NCI-H1105 (cell line): ENCODE measurements around the gene LINGO3.
"Not testable (repeated sequence)": the region's sequence is repeated elsewhere in the genome, so short reads cannot be mapped to it uniquely, and the experiment has no call there.

Experiments used
- DNase-seq: peaks from one replicate; lab custom pipeline; 2025; lab: John Stamatoyannopoulos, UW

LINGO3 gene, protein sequence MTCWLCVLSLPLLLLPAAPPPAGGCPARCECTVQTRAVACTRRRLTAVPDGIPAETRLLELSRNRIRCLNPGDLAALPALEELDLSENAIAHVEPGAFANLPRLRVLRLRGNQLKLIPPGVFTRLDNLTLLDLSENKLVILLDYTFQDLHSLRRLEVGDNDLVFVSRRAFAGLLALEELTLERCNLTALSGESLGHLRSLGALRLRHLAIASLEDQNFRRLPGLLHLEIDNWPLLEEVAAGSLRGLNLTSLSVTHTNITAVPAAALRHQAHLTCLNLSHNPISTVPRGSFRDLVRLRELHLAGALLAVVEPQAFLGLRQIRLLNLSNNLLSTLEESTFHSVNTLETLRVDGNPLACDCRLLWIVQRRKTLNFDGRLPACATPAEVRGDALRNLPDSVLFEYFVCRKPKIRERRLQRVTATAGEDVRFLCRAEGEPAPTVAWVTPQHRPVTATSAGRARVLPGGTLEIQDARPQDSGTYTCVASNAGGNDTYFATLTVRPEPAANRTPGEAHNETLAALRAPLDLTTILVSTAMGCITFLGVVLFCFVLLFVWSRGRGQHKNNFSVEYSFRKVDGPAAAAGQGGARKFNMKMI

GRCh38 chr19:2308114-2308556 lies at the start of gene LINGO3:
TSS of gene LINGO3 (minus strand) at chr19:2308154. CDS start at chr19:2291776, 16,378 bp downstream.
- DNase-seq: no peak

DNA sequence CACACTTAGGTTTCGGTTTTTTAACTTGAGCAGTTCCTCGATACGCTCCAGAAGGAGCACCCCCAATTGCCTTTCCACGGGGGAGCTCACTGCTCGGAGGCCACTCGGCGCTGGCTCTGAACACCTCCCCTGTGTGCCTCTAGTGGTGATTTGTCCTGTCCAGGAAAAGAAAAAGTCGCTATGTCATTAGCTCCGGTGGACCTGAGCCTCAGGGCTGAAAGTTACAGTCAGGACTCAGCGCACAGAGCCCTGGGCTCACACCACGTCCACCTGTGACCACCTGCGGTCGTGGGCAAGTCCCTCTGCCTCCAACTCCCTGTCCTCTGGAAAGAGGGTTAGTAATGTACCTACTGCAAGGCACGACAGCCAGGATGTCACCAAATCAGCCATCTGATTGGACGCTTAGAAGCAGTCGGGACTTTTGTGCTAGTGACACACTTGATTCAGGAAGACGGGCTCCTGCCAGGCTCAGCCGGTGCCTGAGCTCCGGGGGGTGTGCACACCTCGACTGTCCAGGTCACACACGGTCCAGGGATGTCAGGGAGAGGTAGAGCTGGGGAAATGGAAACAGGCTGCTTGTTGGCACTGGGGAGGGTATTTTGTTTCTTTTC lies 48.2 kb upstream of the LINGO3 start:
- no peak for DNase-seq

- no peak for DNase-seq
These were observed 47.4 kb upstream of the LINGO3 start for GRCh38 chr19:2355168-2356035.

DNA sequence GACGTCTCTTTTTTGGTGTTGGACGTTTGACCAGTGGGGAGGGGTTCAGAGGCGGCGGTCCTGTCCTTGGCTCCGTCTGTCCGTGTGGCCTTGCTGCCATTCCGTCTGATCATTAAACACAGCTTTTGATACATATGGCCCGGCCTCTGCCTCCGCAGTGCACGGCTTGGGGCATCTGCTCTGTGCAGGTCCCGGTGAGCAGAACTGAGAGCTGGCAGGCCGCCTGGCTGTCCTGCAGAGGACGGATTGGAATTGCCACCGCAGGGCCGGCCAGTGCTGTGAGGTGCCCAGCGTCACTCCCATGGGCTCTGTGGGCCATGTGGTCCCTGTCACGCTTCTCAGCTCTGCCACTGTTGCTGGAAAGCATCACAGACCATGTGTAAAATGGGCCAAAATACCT lies 46.7 kb upstream of the LINGO3 start:
- DNase-seq: no peak

GRCh38 chr19:2353887-2354592 lies 46.1 kb upstream of the LINGO3 start:
- DNase-seq: no peak

GRCh38 chr19:2353159-2353886 lies 45.4 kb upstream of the LINGO3 start:
- no peak for DNase-seq

DNA sequence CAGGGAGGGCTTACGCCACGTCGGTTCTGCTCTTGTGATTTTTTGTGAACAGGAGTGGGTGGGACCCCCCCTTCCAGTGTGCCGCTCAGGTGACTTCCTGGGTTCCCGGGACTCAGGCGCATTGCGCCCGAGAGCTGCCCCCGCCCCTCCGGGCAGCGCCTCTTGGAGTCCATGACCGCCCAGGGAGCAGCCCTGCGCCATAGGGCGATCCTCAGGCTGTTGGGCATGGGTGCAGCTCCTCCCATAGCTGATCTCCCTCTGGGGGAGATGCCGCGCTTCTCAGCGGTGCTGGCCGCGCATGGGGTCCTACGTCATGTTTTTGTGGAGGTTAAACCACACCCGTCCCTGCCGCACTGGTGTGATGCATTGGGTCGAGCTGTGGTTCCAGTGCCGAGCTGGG lies 44.2 kb upstream of the LINGO3 start:
- DNase-seq: no peak

GRCh38 chr19:2351591-2351990 lies 43.6 kb upstream of the LINGO3 start:
- no peak for DNase-seq

GRCh38 chr19:2350656-2351055 lies 42.7 kb upstream of the LINGO3 start:
- no peak for DNase-seq

DNA sequence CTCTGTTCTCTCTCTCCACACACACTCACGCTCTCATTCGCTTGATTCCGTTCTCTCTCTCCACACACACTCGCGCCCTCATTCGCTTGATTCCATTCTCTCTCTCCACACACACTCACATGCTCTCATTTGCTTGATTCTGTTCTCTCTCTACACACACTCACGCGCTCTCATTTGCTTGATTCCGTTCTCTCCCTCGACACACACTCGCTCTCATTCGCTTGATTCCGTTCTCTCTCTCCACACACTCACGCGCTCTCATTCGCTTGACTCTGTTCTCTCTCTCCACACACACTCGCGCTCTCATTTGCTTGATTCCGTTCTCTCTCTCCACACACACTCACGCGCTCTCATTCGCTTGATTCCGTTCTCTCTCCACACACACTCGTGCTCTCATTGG lies 41.9 kb upstream of the LINGO3 start:
- not testable (repeated sequence) for DNase-seq

DNA sequence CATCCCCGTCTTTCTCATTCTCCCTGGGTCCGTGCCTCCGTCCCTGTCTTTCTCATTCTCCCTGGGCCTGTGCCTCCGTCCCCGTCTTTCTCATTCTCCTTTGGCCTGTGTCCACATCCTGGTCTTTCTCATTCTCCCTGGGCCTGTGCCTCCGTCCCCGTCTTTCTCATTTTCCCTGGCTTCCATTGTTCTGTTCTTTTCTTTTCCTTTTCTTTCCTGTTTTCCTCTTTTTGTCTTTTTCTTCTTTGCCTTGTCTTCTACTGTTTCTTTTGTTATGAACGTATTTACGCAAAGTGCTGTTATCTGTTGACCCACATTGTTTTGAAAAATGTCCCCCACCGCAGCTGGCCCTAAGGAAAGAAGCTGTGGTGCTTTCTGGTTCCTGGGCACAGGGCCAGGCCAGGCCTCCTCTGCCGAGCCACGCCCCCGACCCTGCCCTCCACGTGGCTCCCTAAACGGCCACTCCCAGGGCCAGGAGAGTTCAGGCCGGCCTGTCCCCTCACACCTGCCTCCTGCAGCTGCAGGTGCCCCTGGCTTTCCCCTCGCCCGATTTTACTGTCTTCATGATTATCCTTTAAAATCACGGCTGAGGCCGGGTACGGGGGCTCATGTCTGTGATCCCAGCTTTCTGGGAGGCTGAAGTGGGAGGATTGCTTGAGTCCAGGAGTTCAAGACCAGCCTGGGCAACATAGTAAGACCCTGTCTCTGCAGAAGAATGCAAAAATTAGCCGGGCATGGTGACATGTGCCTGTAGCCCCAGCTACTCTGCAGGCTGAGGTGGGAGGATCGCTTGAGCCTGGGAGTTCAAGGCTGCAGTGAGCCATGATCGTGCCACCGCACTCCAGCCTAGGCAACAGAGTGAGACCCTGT lies 38.1 kb upstream of the LINGO3 start:
- DNase-seq: peak; percentile 90

DNA sequence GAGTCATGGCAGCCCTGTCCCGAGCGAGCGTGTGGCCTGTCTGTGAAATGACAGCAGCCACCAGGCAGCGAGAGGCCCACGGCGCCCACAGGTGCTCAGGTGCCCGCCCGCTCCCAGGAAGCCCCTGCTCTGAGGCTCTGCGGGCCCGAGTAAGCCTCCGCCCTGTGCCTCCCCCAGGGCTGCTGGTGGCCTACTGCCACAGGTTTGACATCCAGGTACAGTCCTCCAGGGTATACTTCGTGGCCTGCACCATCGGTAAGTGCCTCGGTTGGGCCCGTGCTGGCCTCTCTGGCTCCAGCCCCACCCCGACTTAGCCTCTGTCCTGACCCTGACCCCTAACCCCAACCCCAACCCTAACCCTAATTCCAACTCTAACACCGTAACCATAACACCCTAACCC lies 37.1 kb upstream of the LINGO3 start:
- DNase-seq: no peak

GRCh38 chr19:2344381-2344870 lies 36.5 kb upstream of the LINGO3 start:
- no peak for DNase-seq

DNA sequence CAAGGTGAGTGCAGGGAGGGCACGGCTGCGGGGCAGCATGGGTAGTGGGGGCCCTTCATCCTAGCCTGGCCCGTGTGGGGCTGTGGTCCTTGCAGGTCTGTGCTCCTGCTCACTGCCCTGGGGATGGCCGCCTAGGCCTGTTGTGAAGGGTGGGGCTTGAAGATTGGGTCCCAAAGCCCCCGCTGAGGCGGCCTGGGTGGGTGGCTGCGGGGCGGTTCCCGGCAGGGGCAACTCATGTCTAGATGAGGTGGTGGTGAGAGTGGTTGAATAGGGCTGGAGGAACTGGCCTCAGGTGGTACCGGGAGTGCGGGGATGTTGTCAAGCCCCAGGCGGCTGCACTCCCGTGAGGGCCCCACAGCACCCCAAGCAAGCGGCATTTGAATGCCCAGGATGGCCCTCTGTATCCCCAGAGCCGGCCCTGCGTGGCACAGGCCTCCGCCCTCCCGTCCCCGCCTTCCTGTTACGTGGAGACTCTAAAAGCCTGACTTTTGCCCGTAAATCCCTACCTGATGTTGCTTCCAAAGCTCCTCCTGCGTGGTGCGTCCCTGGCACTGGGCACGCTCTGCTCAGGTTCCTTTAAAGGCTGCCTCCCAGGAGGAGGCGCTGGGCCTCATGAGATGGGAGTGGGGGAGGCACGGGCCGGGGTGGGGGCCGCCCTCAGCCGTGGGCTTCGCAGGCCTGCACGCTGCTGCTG lies 35.5 kb upstream of the LINGO3 start:
- no peak for DNase-seq

DNA sequence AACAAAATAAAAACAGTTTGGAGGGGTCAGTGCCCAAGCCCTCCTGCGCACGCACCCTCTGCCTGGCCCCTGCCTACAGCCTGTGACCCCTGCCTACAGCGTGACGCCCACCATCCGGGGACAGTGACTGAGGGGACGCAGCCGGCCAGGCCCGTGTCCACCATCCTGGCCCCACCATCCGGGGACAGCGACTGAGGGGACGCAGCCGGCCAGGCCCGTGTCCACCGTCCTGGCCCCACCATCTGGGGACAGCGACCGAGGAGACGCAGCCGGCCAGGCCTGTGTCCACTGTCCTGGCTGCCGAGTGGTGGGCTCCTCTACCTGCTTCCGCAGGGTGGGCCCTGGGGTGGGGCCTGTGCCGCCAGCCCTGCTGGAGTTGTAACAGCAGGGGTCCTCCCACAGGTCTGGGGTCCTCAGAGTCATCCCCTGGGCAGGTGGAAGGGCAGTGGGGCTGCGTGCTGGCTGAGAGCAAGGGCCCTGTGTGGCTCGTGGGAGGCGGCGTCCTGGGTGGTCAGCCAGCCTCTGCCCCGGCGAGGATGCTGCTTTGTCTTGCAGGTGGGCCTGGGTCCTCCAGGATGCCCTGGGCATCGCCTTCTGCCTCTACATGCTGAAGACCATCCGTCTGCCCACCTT lies 34.8 kb upstream of the LINGO3 start:
- DNase-seq: no peak

DNA sequence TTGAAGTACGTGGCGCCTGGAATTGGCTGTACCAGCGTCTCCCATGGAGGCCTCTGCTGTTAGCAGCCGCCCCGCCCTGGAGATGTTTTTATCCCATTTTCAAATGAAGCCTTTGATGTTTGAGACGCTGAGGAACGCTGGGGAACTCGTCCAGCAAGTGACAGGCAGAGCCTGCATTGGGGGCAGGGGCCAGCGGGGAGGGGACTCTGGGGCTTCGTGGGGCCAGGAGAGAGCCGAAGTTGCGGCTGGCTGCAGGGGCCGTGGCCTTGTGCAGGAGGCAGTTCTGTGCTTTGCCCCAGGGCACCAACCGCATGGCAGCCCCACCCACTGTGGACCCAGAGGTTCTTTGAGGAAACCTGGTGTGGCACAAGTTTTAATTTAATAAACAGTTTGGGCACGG lies 34.0 kb upstream of the LINGO3 start:
- DNase-seq: no peak

DNA sequence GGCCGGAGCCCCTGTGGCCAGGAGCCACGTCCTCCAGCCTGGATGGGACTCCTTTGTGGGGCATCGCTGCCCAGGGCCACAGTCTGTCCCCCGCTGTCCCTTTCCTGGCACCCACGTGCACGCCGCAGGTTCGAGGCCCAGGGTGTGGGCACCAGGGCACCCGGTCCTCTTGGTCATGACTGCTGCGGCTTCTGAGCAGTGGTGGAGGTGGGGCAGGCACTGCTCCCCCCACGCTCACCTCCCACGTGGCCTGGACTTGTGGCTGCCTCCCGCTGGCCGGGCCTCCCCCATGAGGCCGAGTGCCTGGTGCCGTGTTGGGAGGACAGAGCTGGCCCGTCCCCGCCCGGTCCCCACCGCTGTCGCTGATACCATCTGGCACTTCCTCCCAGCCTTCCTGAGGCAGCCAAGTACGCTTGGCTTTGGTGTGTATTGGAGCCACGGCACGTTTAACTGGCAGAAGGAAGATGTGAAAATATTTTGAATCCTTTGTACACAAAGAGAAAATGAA lies 33.3 kb upstream of the LINGO3 start:
- no peak for DNase-seq

- DNase-seq: no peak
These were observed 32.7 kb upstream of the LINGO3 start for GRCh38 chr19:2340496-2341243.
